Erythroblast (primary cell): ENCODE measurements around the gene TAOK3.

Experiments
- GATA1 ChIP-seq: IDR thresholded peaks from 2 replicates; pipeline ENCODE4 v1.6.1; 2011; ENCODE audit warnings: low read depth, mild to moderate bottlenecking, control low read depth, low read length, moderate library complexity
- POLR2A ChIP-seq: IDR thresholded peaks from 2 replicates; pipeline ENCODE4 v1.6.1; 2011; ENCODE audit warnings: mild to moderate bottlenecking, low read length

DNA sequence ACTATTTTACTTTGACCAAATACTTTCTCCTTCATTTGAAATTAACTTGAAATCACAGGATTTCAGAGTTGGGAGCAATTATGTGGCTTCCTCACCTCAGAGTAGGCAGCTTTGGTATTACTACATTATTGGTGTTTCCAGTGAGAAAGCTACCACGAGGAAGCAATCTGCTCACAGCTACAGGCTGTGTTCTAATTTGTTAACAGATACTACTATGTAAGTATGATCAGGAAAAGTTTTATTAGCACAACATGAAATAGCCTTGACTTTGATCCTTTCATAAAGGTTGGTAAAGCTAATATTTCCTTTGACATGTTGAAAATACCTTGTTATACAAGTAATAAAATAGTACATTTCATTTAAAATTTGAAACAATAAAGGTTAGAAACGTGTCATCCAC, 30.6 kb downstream of the TAOK3 start:
- no peak for TF ChIP-seq POLR2A
- no peak for TF ChIP-seq GATA1
